Mesothelial cell of epicardium (in vitro differentiated cells): ENCODE results near the gene LPAR5. TPM values are rescaled to one million over a fixed set of nuclear protein-coding genes. Genes with fewer than 3 reads are reported as not detected.

Experiments used
- DNase-seq, 2 experiments: peaks; one replicate each; pipeline ENCODE4 v3.0.0; 2021; ENCODE audit warnings: low spot score in 2 of 2; ENCODE audit not compliant: unreplicated experiment in 2 of 2
- H3K27ac Mint-ChIP-seq: 2 replicates; pipeline ENCODE4 v1.8.0; 2021; ENCODE audit warnings: mixed read lengths
- H3K27me3 Mint-ChIP-seq: 2 replicates; pipeline ENCODE4 v1.8.0; 2021; ENCODE audit warnings: low read depth, mixed read lengths
- H3K36me3 Mint-ChIP-seq: 2 replicates; pipeline ENCODE4 v1.8.0; 2021; ENCODE audit warnings: mixed read lengths
- H3K4me1 Mint-ChIP-seq: 2 replicates; pipeline ENCODE4 v1.8.0; 2021; ENCODE audit warnings: mixed read lengths
- H3K4me3 Mint-ChIP-seq: 2 replicates; pipeline ENCODE4 v1.8.0; 2021; ENCODE audit warnings: mild to moderate bottlenecking, moderate library complexity, mixed read lengths
- H3K9me3 Mint-ChIP-seq: 2 replicates; pipeline ENCODE4 v1.8.0; 2021; ENCODE audit warnings: mixed read lengths
- total RNA-seq: library from RNA; stranded (reverse); gene quantifications from 3 replicates; pipeline ENCODE4 v1.2.1, GENCODE V29; 2021
- TF ChIP-seq, protein P1 (sequence below): fragments of 200-600 bp; sonication (generic); IDR thresholded peaks from one replicate; pipeline ENCODE4 v1.5.0; 2021; ENCODE audit warnings: antibody characterized with exemption; ENCODE audit not compliant: unreplicated experiment

LPAR5 gene
- total RNA-seq, 1 donor from 2014 or later = 1.3 TPM

DNA sequence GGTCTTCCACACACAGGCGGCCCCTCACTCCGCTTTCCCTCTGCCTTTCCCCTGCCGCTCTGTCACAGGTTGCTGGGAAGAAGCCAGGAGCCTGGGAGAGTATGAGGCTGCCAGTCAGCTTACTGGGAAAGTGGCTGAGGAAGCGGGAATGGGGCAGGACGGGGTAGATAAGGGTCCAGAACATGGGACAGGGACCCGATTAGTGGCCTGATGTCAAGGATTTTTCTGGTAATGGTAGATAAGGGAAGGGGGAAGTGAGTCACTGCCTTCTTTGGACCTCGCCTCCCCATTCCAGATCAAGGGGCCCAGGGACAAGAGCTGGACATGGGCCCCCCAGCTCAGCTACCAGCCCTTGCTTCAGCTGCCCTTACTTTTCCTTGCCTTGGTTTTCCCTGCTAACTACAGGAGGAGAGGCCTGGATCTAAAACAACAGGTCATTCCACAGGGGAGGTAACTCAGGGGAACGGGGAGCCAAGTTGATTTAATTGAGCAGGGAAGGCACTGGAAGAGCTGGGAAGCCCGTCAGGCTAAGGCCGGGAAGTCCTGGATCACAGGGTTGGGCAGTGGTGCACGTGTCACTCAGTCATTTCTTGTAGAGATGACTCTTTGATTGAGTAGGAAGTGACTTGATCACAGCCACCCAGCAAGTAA is 3.5 kb upstream of the LPAR5 start:
- Mint-ChIP-seq H3K4me3 (no peak overlapping the region), H3K27ac (no peak overlapping the region), H3K9me3 (no peaks in the 10 kb centered on the region), H3K36me3 (no peaks in the 10 kb centered on the region), H3K27me3 (peaks cover 17% of the 10 kb centered on the region), H3K4me1 (peaks cover 14% of the 10 kb centered on the region)
- DNase-seq = no peak
- TF ChIP-seq, protein P1, sequence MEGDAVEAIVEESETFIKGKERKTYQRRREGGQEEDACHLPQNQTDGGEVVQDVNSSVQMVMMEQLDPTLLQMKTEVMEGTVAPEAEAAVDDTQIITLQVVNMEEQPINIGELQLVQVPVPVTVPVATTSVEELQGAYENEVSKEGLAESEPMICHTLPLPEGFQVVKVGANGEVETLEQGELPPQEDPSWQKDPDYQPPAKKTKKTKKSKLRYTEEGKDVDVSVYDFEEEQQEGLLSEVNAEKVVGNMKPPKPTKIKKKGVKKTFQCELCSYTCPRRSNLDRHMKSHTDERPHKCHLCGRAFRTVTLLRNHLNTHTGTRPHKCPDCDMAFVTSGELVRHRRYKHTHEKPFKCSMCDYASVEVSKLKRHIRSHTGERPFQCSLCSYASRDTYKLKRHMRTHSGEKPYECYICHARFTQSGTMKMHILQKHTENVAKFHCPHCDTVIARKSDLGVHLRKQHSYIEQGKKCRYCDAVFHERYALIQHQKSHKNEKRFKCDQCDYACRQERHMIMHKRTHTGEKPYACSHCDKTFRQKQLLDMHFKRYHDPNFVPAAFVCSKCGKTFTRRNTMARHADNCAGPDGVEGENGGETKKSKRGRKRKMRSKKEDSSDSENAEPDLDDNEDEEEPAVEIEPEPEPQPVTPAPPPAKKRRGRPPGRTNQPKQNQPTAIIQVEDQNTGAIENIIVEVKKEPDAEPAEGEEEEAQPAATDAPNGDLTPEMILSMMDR = no peak

DNA sequence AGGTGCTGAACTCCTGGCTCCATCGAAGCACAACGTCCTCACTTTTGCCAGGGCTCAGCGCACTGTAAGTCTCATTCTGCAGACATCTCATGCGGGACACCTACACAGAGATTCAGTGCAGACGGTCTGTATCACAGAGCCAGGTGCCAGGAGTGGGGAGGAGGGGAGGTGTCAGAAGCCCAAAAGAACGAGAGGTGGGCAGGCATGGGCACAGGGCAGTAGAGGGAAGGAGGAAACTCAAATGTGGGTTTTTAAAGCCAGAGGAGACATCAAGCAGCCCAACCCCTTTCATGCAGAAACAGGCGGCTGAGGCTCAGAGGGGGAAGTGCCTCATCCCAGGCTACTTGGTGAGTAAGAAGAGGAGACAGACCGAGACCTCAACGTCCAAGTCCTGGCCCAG is 2.5 kb upstream of the LPAR5 start:
- no peak for DNase-seq
- Mint-ChIP-seq H3K9me3 (no peaks in the 10 kb centered on the region), H3K36me3 (no peaks in the 10 kb centered on the region), H3K27me3 (peaks cover 17% of the 10 kb centered on the region), H3K4me3 (no peak overlapping the region), H3K27ac (no peak overlapping the region), H3K4me1 (peaks cover 17% of the 10 kb centered on the region)
- TF ChIP-seq, protein P1 = no peak

DNA sequence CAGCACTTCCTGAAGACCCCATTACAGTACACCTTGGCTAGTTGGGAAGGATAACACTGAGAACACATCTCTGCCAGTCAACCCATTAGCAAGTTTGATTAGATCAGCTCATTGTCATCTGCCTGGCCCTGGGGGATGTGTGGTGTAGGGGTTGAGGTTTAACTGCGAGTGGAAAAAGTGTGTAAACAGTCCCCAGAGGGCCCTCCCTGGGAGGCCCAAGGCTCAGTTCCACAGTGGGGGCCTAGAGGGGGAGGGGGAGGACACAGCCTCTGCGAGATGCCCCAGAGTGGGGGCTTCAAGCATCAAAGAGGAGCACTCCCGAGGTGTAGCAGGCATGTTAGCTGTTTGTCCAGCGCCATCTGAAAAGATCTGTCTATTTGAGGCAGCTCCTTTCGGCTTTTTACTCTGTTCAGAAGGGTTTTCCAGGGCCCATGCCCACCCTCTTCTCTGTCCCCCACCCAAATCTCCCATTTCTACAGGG is 344 bp downstream of the LPAR5 start:
- Mint-ChIP-seq H3K4me3 (no peak overlapping the region), H3K9me3 (no peaks in the 10 kb centered on the region), H3K27me3 (peaks cover 4% of the 10 kb centered on the region)

DNA sequence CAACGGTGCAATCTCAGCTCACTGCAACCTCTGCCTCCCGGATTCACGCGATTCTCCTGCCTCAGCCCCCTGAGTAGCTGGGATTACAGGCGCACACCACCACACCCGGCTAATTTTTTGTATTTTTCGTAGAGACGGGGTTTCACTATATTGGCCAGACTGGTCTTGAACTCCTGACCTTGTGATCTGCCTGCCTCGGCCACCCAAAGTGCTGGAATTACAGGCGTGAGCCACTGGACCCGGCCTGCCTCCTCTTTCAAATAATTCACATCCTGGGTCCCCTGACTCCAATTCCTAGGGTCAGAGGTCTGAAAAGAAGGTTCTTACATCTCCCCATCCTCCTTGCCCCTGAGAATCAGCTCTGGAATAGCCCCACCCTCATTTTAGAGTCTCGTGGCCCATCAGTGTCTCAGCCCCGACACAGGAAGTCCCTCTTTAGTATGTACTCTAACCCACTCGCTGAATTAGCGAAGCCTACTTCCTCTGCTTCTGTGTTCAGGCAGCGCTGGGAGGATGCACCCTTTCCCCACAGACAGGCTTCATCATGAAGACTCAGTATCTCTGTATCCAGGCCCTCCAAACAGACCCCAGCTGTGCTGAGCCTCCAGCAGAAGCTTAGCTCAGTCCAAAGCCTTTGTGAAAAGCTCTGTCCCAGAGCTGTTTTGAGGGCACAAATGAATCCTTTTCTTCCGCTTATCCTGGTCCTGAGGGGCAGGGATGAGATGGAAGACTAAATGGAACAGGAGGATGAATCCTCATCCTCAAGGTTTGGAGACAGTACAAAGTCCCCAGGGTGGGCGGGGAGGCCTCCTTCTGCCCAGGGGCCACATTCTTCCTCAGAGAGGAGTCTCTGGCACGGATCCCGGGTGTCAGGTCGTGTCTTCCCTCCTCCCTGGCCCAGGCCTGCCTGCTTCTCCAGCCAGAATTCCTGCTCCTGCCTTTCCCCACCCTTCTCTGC is 3.5 kb downstream of the LPAR5 start:
- H3K4me3 Mint-ChIP-seq = no peak overlapping the region

More for the DNA sequence above, 344 bp downstream of the LPAR5 start:
- no peaks in the 10 kb centered on the region for H3K36me3 Mint-ChIP-seq
- TF ChIP-seq, protein P1 = no peak
- H3K4me1 Mint-ChIP-seq = peaks cover 45% of the 10 kb centered on the region
- DNase-seq = no peak
- no peak overlapping the region for H3K27ac Mint-ChIP-seq

DNA sequence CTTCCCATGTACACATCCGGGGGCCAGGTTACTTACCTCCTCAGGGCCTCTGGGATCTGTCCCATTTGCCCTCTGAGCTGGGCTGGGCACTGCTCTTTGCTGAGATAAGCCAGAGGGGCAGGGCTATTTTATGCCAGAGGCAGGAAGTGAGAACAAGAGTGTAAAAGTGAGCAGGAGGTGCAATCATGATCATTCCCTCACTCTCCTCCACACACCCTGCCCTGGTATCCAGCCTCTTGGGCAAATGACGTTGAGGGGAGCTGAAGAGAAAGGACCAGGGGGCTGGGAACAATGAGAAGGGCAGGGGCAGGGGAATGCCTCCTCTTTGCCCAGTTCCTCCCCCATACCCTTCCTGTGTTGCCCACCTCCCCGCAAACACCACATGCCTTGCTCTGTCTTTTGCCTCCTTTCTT is 4.2 kb downstream of the LPAR5 start:
- DNase-seq = no peak
- Mint-ChIP-seq H3K9me3 (no peaks in the 10 kb centered on the region), H3K36me3 (no peaks in the 10 kb centered on the region), H3K27me3 (no peaks in the 10 kb centered on the region), H3K27ac (peak overlapping the region; percentile 97), H3K4me3 (no peak overlapping the region), H3K4me1 (peaks cover 49% of the 10 kb centered on the region)
- TF ChIP-seq, protein P1 = no peak

More for the DNA sequence above, 3.5 kb downstream of the LPAR5 start:
- Mint-ChIP-seq H3K9me3 (no peaks in the 10 kb centered on the region), H3K4me1 (peaks cover 47% of the 10 kb centered on the region), H3K27me3 (no peaks in the 10 kb centered on the region), H3K27ac (peak overlapping the region; percentile 97), H3K36me3 (no peaks in the 10 kb centered on the region)
- TF ChIP-seq, protein P1 = no peak
- no peak for DNase-seq
